KMS-11 (cell line): Measurements from ENCODE around the gene NT5DC1.

ENCODE experiments used
- H2AFZ ChIP-seq: fragments of 200-600 bp; sonication (generic); 2 replicates; pipeline ENCODE4 v1.6.1; 2016; ENCODE audit warnings: antibody characterized with exemption, mixed run types, low read depth
- H3K27ac ChIP-seq: fragments of 200-600 bp; sonication (generic); 2 replicates; pipeline ENCODE4 v1.6.1; 2016; ENCODE audit warnings: mild to moderate bottlenecking, mixed run types
- H3K27me3 ChIP-seq: fragments of 200-600 bp; sonication (generic); 2 replicates; pipeline ENCODE4 v1.6.1; 2017; ENCODE audit warnings: mild to moderate bottlenecking, low read depth, mixed run types, moderate library complexity; ENCODE audit not compliant: insufficient read depth
- H3K36me3 ChIP-seq: fragments of 200-600 bp; sonication (generic); 2 replicates; pipeline ENCODE4 v1.6.1; 2017; ENCODE audit warnings: mild to moderate bottlenecking, mixed run types; ENCODE audit not compliant: insufficient read depth
- H3K4me1 ChIP-seq: fragments of 200-600 bp; sonication (generic); 2 replicates; pipeline ENCODE4 v1.6.1; 2016; ENCODE audit warnings: mild to moderate bottlenecking, low read depth, mixed run types; ENCODE audit not compliant: poor library complexity, severe bottlenecking
- H3K4me2 ChIP-seq: fragments of 200-600 bp; sonication (generic); 2 replicates; pipeline ENCODE4 v1.7.0; 2016; ENCODE audit warnings: mild to moderate bottlenecking, mixed run types
- H3K4me3 ChIP-seq: fragments of 200-600 bp; sonication (generic); IDR thresholded peaks from 2 replicates; pipeline ENCODE4 v1.6.1; 2017; ENCODE audit warnings: low read depth, low read length, mixed read lengths; ENCODE audit not compliant: insufficient read depth
- H3K79me2 ChIP-seq: fragments of 200-600 bp; sonication (generic); 2 replicates; pipeline ENCODE4 v1.6.1; 2016; ENCODE audit warnings: low read depth, mixed run types; ENCODE audit not compliant: insufficient read depth
- H3K9ac ChIP-seq: fragments of 200-600 bp; sonication (generic); 2 replicates; pipeline ENCODE4 v1.6.1; 2016; ENCODE audit warnings: mild to moderate bottlenecking, mixed run types
- H4K20me1 ChIP-seq: fragments of 200-600 bp; sonication (generic); 2 replicates; pipeline ENCODE4 v1.6.1; 2016; ENCODE audit warnings: mild to moderate bottlenecking, mixed run types; ENCODE audit not compliant: insufficient read depth
- TF ChIP-seq, protein P1 (sequence below): fragments of 200-600 bp; sonication (generic); conservative IDR thresholded peaks from 2 replicates; pipeline ENCODE4 v1.6.1; 2017; ENCODE audit warnings: low read depth, mild to moderate bottlenecking, antibody characterized with exemption, low read length, moderate library complexity, mixed read lengths

The NT5DC1 gene

DNA sequence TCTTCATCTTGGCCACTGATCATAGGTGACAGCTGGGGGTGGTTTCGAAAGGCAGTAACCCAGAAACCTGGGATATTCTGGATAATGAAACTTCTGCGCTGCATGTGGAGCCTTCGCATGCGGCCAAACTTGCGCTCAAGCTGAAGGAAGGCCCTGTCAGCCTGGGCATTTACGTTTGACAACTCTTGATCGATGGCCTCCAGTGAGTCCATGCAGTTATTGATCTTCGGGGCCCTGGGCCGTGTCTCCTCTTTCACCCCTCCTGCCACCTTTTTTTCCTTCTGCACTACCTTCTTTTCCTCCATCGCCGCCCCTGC, 152.5 kb downstream of the NT5DC1 start:
- Histone ChIP-seq H3K9ac (peak overlapping the region; percentile 64; the same call in 1 of the 2 replicates), H4K20me1 (no peaks in the 10 kb centered on the region), H2AFZ (peak overlapping the region; percentile 92; the same call in 1 of the 2 replicates), H3K4me3 (no peak overlapping the region), H3K27ac (no peak overlapping the region), H3K4me1 (peaks cover 4% of the 10 kb centered on the region), H3K36me3 (no peaks in the 10 kb centered on the region), H3K79me2 (no peaks in the 10 kb centered on the region), H3K27me3 (no peaks in the 10 kb centered on the region), H3K4me2 (peak overlapping the region; percentile 45; the same call in 1 of the 2 replicates)
- TF ChIP-seq, protein P1, sequence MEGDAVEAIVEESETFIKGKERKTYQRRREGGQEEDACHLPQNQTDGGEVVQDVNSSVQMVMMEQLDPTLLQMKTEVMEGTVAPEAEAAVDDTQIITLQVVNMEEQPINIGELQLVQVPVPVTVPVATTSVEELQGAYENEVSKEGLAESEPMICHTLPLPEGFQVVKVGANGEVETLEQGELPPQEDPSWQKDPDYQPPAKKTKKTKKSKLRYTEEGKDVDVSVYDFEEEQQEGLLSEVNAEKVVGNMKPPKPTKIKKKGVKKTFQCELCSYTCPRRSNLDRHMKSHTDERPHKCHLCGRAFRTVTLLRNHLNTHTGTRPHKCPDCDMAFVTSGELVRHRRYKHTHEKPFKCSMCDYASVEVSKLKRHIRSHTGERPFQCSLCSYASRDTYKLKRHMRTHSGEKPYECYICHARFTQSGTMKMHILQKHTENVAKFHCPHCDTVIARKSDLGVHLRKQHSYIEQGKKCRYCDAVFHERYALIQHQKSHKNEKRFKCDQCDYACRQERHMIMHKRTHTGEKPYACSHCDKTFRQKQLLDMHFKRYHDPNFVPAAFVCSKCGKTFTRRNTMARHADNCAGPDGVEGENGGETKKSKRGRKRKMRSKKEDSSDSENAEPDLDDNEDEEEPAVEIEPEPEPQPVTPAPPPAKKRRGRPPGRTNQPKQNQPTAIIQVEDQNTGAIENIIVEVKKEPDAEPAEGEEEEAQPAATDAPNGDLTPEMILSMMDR: no peak

- TF ChIP-seq, protein P1: no peak
- H3K27me3 ChIP-seq: no peaks in the 10 kb centered on the region
- no peaks in the 10 kb centered on the region for H3K79me2 ChIP-seq
- no peaks in the 10 kb centered on the region for H3K36me3 ChIP-seq
- H3K9ac ChIP-seq: peak within 1 kb of the TSS; percentile 64
- no peak within 1 kb of the TSS for H3K4me3 ChIP-seq
- no peaks in the 10 kb centered on the region for H4K20me1 ChIP-seq
- H3K27ac ChIP-seq: peak within 1 kb of the TSS; percentile 62; the same call in 1 of the 2 replicates
- H3K4me1 ChIP-seq: peaks cover 4% of the 10 kb centered on the region
- peak within 1 kb of the TSS; percentile 92 for H2AFZ ChIP-seq
- H3K4me2 ChIP-seq: peak within 1 kb of the TSS; percentile 58
Observed at GRCh38 chr6:116253505-116254296, 153.0 kb downstream of the NT5DC1 start, which contains the start of gene TSPYL4. TSPYL4 (minus strand) TSS chr6:116254075; CDS start chr6:116254008, 67 bp downstream.

- H3K4me3 ChIP-seq: no peak overlapping the region
- H3K4me1 ChIP-seq: peaks cover 4% of the 10 kb centered on the region
- no peaks in the 10 kb centered on the region for H3K27me3 ChIP-seq
- H3K27ac ChIP-seq: peak overlapping the region; percentile 62; the same call in 1 of the 2 replicates
- H2AFZ ChIP-seq: peak overlapping the region; percentile 92
- no peaks in the 10 kb centered on the region for H4K20me1 ChIP-seq
- H3K36me3 ChIP-seq: no peaks in the 10 kb centered on the region
- H3K4me2 ChIP-seq: peak overlapping the region; percentile 58
- TF ChIP-seq, protein P1: no peak
- no peaks in the 10 kb centered on the region for H3K79me2 ChIP-seq
- H3K9ac ChIP-seq: peak overlapping the region; percentile 64
Observed at GRCh38 chr6:116254297-116255056, 153.8 kb downstream of the NT5DC1 start.

DNA sequence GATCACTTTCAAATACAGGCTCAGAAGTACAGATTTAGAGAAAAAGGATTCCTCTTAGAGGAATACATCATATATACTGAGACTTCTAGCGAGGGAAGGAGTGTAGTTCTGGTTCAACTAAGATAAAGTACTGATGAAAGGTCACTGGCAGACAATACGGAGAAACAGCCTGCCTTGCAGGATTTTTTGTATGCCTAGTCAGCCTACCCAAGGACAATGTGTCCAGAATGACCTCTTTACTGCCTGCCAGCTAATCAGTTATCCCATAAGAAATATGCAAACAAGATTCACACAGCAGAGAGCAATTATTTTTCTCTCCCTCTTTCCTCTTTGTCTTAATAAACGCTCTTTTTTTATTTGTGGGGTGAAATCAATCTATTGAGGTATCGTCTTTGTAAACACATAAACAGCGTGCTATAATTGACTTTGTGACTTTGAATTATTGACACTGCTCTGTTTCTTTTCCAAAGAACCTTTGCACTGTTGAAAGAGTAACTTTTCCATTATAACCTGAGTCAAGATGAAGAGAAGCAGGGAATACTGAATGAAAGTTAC, 154.7 kb downstream of the NT5DC1 start:
- H3K4me2 ChIP-seq: no peak overlapping the region; the same call in 1 of the 2 replicates
- TF ChIP-seq, protein P1: no peak
- no peak overlapping the region for H3K9ac ChIP-seq
- H3K27ac ChIP-seq: no peak overlapping the region
- no peaks in the 10 kb centered on the region for H4K20me1 ChIP-seq
- peaks cover 4% of the 10 kb centered on the region for H3K4me1 ChIP-seq
- no peaks in the 10 kb centered on the region for H3K27me3 ChIP-seq
- H3K79me2 ChIP-seq: no peaks in the 10 kb centered on the region
- no peak overlapping the region for H2AFZ ChIP-seq
- H3K36me3 ChIP-seq: no peaks in the 10 kb centered on the region
- no peak overlapping the region for H3K4me3 ChIP-seq
